ENCODE results near the gene RNASEH2B. TPM values are rescaled to one million over a fixed set of nuclear protein-coding genes. Genes with fewer than 3 reads are reported as not detected.

The RNASEH2B gene
- total RNA-seq, 2 donors from 2014 or later = 37.7 to 44.1 TPM

DNA sequence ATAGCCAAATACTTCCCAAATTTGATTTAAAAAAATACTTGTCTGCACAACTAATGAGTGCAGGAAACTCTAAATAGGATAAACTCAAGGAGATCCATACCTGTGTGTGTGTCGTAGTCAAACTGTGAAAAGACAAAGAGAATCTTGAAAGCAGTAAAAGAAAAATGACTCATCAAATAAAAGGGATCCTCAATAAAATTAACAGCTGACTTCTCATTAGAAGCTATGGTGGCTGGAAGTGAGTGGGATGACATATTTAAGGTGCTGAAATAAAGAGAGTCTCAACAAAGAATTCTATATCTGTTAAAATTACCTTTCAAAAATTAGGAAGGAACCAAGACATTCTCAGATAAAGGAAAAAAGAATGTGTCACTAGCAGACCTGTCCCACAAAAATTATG is 13.7 kb downstream of the RNASEH2B start:
- DNase-seq = no peak
- Mint-ChIP-seq H3K36me3 (ENCODE audit: low read depth) (peaks cover 34% of the 10 kb centered on the region), H3K9me3 (peaks cover 47% of the 10 kb centered on the region), H3K4me1 (no peaks in the 10 kb centered on the region), H3K4me3 (no peak overlapping the region), H3K27ac (no peak overlapping the region), H3K27me3 (ENCODE audit: insufficient read depth) (no peaks in the 10 kb centered on the region)
- no peak overlapping the region for H3K9ac ChIP-seq (ENCODE audit: extremely low read depth, low read length, poor library complexity, severe bottlenecking)
- TF ChIP-seq CTCF (conservative IDR thresholded peaks at IDR 0.05) = no peak
- H3K36me3 ChIP-seq (ENCODE audit: control insufficient read depth, insufficient read depth, low read length) = no peaks in the 10 kb centered on the region
- 94 to 100% methylated on average over 1 of the region's 1 CpG for WGBS, 2 experiments (ENCODE audit: insufficient coverage in 1 of 2, insufficient read length in 1 of 2)
- H3K27me3 ChIP-seq (ENCODE audit: control insufficient read depth, insufficient read depth, low read length, poor library complexity, severe bottlenecking) = no peaks in the 10 kb centered on the region
- H3K27ac ChIP-seq (ENCODE audit: low read depth, low read length) = no peak overlapping the region
- no peaks in the 10 kb centered on the region for H3K4me1 ChIP-seq (ENCODE audit: control insufficient read depth, insufficient read depth, low read length)
- no peak overlapping the region for H3K4me3 ChIP-seq (ENCODE audit: low read length)
- peaks cover 55% of the 10 kb centered on the region for H3K9me3 ChIP-seq (ENCODE audit: control insufficient read depth, low read length)

DNA sequence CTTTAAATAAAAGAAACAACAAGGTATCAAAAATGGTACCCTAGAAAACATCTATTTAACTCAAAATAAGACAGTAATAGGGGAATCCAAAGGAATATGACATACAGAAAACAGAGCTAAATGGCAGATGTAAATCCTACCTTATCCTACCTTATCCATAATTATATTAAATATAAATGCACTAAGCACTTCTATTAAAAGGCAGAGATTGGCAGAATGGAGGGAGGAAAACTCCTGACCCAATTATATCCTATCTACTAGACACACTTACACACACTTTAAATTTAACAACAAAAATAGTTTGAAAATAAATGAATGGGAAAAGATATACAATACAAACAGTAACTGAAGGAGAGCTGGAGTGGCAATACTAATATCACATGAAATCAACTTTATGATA is 14.4 kb downstream of the RNASEH2B start:
- Histone ChIP-seq H3K4me1 (ENCODE audit: control insufficient read depth, insufficient read depth, low read length) (no peaks in the 10 kb centered on the region), H3K27me3 (ENCODE audit: control insufficient read depth, insufficient read depth, low read length, poor library complexity, severe bottlenecking) (no peaks in the 10 kb centered on the region), H3K9ac (ENCODE audit: extremely low read depth, low read length, poor library complexity, severe bottlenecking) (no peak overlapping the region), H3K27ac (ENCODE audit: low read depth, low read length) (no peak overlapping the region), H3K36me3 (ENCODE audit: control insufficient read depth, insufficient read depth, low read length) (no peaks in the 10 kb centered on the region), H3K9me3 (ENCODE audit: control insufficient read depth, low read length) (peaks cover 55% of the 10 kb centered on the region), H3K4me3 (ENCODE audit: low read length) (no peak overlapping the region)
- DNase-seq = no peak
- TF ChIP-seq CTCF (conservative IDR thresholded peaks at IDR 0.05) = no peak
- H3K9me3 Mint-ChIP-seq = peaks cover 47% of the 10 kb centered on the region
- peaks cover 34% of the 10 kb centered on the region for H3K36me3 Mint-ChIP-seq (ENCODE audit: low read depth)
- H3K27ac Mint-ChIP-seq = no peak overlapping the region
- no peaks in the 10 kb centered on the region for H3K4me1 Mint-ChIP-seq
- H3K4me3 Mint-ChIP-seq = no peak overlapping the region
- H3K27me3 Mint-ChIP-seq (ENCODE audit: insufficient read depth) = no peaks in the 10 kb centered on the region

GRCh38 chr13:50927701-50928100 is 18.1 kb downstream of the RNASEH2B start:
- Mint-ChIP-seq H3K27me3 (ENCODE audit: insufficient read depth) (no peaks in the 10 kb centered on the region), H3K4me3 (no peak overlapping the region), H3K27ac (no peak overlapping the region), H3K36me3 (ENCODE audit: low read depth) (peaks cover 19% of the 10 kb centered on the region), H3K4me1 (peaks cover 7% of the 10 kb centered on the region), H3K9me3 (peaks cover 28% of the 10 kb centered on the region)
- Histone ChIP-seq H3K27me3 (ENCODE audit: control insufficient read depth, insufficient read depth, low read length, poor library complexity, severe bottlenecking) (no peaks in the 10 kb centered on the region), H3K36me3 (ENCODE audit: control insufficient read depth, insufficient read depth, low read length) (no peaks in the 10 kb centered on the region), H3K4me3 (ENCODE audit: low read length) (no peak overlapping the region), H3K4me1 (ENCODE audit: control insufficient read depth, insufficient read depth, low read length) (no peaks in the 10 kb centered on the region), H3K27ac (ENCODE audit: low read depth, low read length) (no peak overlapping the region), H3K9ac (ENCODE audit: extremely low read depth, low read length, poor library complexity, severe bottlenecking) (no peak overlapping the region), H3K9me3 (ENCODE audit: control insufficient read depth, low read length) (peaks cover 33% of the 10 kb centered on the region)
- no peak for DNase-seq
- WGBS, 2 experiments (ENCODE audit: insufficient coverage in 1 of 2, insufficient read length in 1 of 2) = 90 to 100% methylated on average over 1 of the region's 2 CpGs
- no peak for TF ChIP-seq CTCF (conservative IDR thresholded peaks at IDR 0.05)

All from endodermal cell (in vitro differentiated cells).